ENCODE data around the gene SPECC1L. TPM values are rescaled to one million over a fixed set of nuclear protein-coding genes. Genes with fewer than 3 reads are reported as not detected.

SPECC1L gene
- total and polyA plus RNA-seq, 2 of the 8 experiments (the other 6 are each of a cell fraction or from before 2014, with no cell fraction given), result 15.7 to 61.6 TPM

GRCh38 chr22:24433828-24434470, 163.3 kb downstream of the SPECC1L start:
- H3K56ac ChIP-seq (replicated peaks; ENCODE audit: insufficient read length, low read depth, low read length), result no peak overlapping the region
- no peak overlapping the region for H3K4ac ChIP-seq (replicated peaks; ENCODE audit: insufficient read length, low read depth, low read length)
- H2AFZ ChIP-seq (ENCODE audit: low read length), result no peak overlapping the region
- peak overlapping the region; percentile 30; the same call in 1 of the 2 replicates for H4K8ac ChIP-seq (ENCODE audit: extremely low read depth, insufficient read depth, low read length)
- no peak overlapping the region for H3K9ac ChIP-seq (replicated peaks in 1 of 4; ENCODE audit: extremely low read depth in 1 of 4, low read depth in 3 of 4, low read length in 3 of 4)
- no peaks in the 10 kb centered on the region; a peak in 1 of 7 replicates for H3K27me3 ChIP-seq (replicated peaks in 1 of 4; ENCODE audit: control insufficient read depth in 3 of 4, extremely low read depth in 1 of 4, insufficient read depth in 3 of 4, low read length in 3 of 4)
- H4K20me1 ChIP-seq (replicated peaks in 1 of 2; ENCODE audit: control insufficient read depth in 1 of 2, insufficient read depth in 2 of 2, low read length in 2 of 2), result no peaks in the 10 kb centered on the region
- H3K79me2 ChIP-seq (ENCODE audit: control insufficient read depth in 1 of 2, insufficient read depth in 2 of 2, low read length in 2 of 2), result no peaks in the 10 kb centered on the region
- H3K9me3 ChIP-seq (ENCODE audit: insufficient read depth in 2 of 2, low read depth in 1 of 2, low read length in 1 of 2), result no peaks in the 10 kb centered on the region
- H2BK20ac ChIP-seq (ENCODE audit: low read length), result no peak overlapping the region
- H2BK12ac ChIP-seq (ENCODE audit: low read depth, low read length), result no peak overlapping the region
- no peaks in the 10 kb centered on the region for H3K79me1 ChIP-seq (ENCODE audit: low read depth, low read length)
- H3K36me3 ChIP-seq (ENCODE audit: control insufficient read depth in 2 of 4, insufficient read depth in 4 of 4, low read length in 3 of 4), result no peaks in the 10 kb centered on the region
- H3K4me2 ChIP-seq (ENCODE audit: insufficient read depth in 1 of 2, low read depth in 2 of 2, low read length in 2 of 2), result no peak overlapping the region
- DNase-seq (ENCODE audit: low read depth in 1 of 2, low spot score in 2 of 2) (no peak), FAIRE-seq (no peak)
- H4K5ac ChIP-seq (ENCODE audit: insufficient read length, low read depth, low read length), result no peak overlapping the region
- CTCF ChIA-PET (ENCODE audit: partially characterized antibody), result interaction anchor here (1.2 to 10.8 kb wide), 9 partner anchors 10 to 88 kb away, joined by 3 to 114 read pairs (median 6); no protein-coding TSS in a partner anchor
- no peak overlapping the region for H3K14ac ChIP-seq (ENCODE audit: insufficient read length)
- peaks cover 2 to 3% (median 2%) of the 10 kb centered on the region in 4 experiments; a peak in 6 of 7 replicates for H3K4me1 ChIP-seq (replicated peaks in 1 of 4; ENCODE audit: control insufficient read depth in 3 of 4, insufficient read depth in 4 of 4, low read length in 3 of 4)
- WGBS, 2 experiments (ENCODE audit: extremely low coverage in 1 of 2, insufficient coverage in 1 of 2, insufficient read length in 1 of 2, insufficient replicate concordance in 2 of 2, low coverage in 1 of 2, low lambda C conversion rate in 2 of 2, missing lambda C conversion rate in 1 of 2), result 89% methylated on average over 11 of the region's 12 CpGs; no CpG with 5 or more reads in 1 of the 2 experiments
- no peak overlapping the region for H2BK120ac ChIP-seq (replicated peaks; ENCODE audit: low read depth, low read length)
- POLR2A ChIA-PET (ENCODE audit: partially characterized antibody), result interaction anchor here (0.9 to 1.1 kb wide), 2 partner anchors 12 to 23 kb away, joined by 3 read pairs; no protein-coding TSS in a partner anchor
- no peaks in the 10 kb centered on the region for H3K23me2 ChIP-seq (ENCODE audit: low read depth, low read length)
- H2AK5ac ChIP-seq (ENCODE audit: low read depth, low read length), result no peak overlapping the region
- no peak overlapping the region for H3K4me3 ChIP-seq (ENCODE audit: extremely low read depth in 1 of 4, insufficient read depth in 2 of 4, low read depth in 3 of 4, low read length in 4 of 4)
- H3K18ac ChIP-seq (ENCODE audit: extremely low read depth, low read length), result no peak overlapping the region
- H2BK15ac ChIP-seq (ENCODE audit: low read length), result no peak overlapping the region
- H2BK5ac ChIP-seq (ENCODE audit: low read depth, low read length), result no peak overlapping the region
- H3K23ac ChIP-seq (ENCODE audit: insufficient read length), result no peak overlapping the region
- H4K91ac ChIP-seq (replicated peaks; ENCODE audit: insufficient read length, low read length), result no peak overlapping the region
- H3K27ac ChIP-seq (ENCODE audit: low read depth, low read length), result no peak overlapping the region
- no peak for TF ChIP-seq CTCF (IDR thresholded peaks at IDR 0.05; ENCODE audit: control extremely low read depth in 1 of 3, insufficient read depth in 1 of 3, low read depth in 1 of 3, low read length in 3 of 3)
- TF ChIP-seq BCL11A (IDR thresholded peaks at IDR 0.05; ENCODE audit: low read depth in 2 of 2, low read length in 2 of 2), result no peak
- TF ChIP-seq GTF2F1 (IDR thresholded peaks at IDR 0.05; ENCODE audit: borderline replicate concordance, low read depth, low read length), result no peak
- no peak for TF ChIP-seq TBP (IDR thresholded peaks at IDR 0.05; ENCODE audit: low read depth, low read length)
- TF ChIP-seq SIX5 (IDR thresholded peaks at IDR 0.05; ENCODE audit: low read depth, low read length), result no peak
- TF ChIP-seq BACH1 (IDR thresholded peaks at IDR 0.05; ENCODE audit: low read length), result no peak
- no peak for TF ChIP-seq SAP30 (IDR thresholded peaks at IDR 0.05; ENCODE audit: insufficient read depth, insufficient replicate concordance, low read length)
- no peak for TF ChIP-seq RNF2 (IDR thresholded peaks at IDR 0.05; ENCODE audit: borderline replicate concordance, low read depth, low read length, missing control alignments, poor library complexity, severe bottlenecking)
- no peak for TF ChIP-seq SIRT6 (IDR thresholded peaks at IDR 0.05; ENCODE audit: low read length)
- TF ChIP-seq SP2 (IDR thresholded peaks at IDR 0.05; ENCODE audit: low read length), result no peak
